Amniotic stem cell (primary cell): Measurements from ENCODE around the gene CEACAM21.

Experiments
- DNase-seq: peaks from one replicate; lab custom pipeline; 2025; lab: John Stamatoyannopoulos, UW

CEACAM21 gene

GRCh38 chr19:41575998-41576397, at the start of gene CEACAM21:
Gene CEACAM21 (plus strand): TSS chr19:41576166. CDS start chr19:41576275, 109 bp downstream.
- no peak for DNase-seq

GRCh38 chr19:41527089-41527488, 48.9 kb upstream of the CEACAM21 start:
- no peak for DNase-seq

- DNase-seq = no peak
These were observed 47.9 kb upstream of the CEACAM21 start for GRCh38 chr19:41528106-41528505.

GRCh38 chr19:41529484-41530183, 46.3 kb upstream of the CEACAM21 start:
- no peak for DNase-seq

- DNase-seq = no peak
These were observed 45.8 kb upstream of the CEACAM21 start for GRCh38 chr19:41530184-41530534.

GRCh38 chr19:41530761-41531301, 45.1 kb upstream of the CEACAM21 start:
- no peak for DNase-seq

- no peak for DNase-seq
These were observed 44.3 kb upstream of the CEACAM21 start for GRCh38 chr19:41531438-41532311.

- no peak for DNase-seq
These were observed 43.4 kb upstream of the CEACAM21 start for GRCh38 chr19:41532526-41532925.

- no peak for DNase-seq
These were observed 42.2 kb upstream of the CEACAM21 start for GRCh38 chr19:41533671-41534215.

- DNase-seq = no peak
These were observed 40.8 kb upstream of the CEACAM21 start for GRCh38 chr19:41535029-41535622.

GRCh38 chr19:41537789-41538188, 38.2 kb upstream of the CEACAM21 start:
- no peak for DNase-seq

GRCh38 chr19:41540041-41540695, 35.8 kb upstream of the CEACAM21 start:
- DNase-seq = no peak

GRCh38 chr19:41541990-41542584, 33.9 kb upstream of the CEACAM21 start:
- DNase-seq = no peak

- DNase-seq = no peak
These were observed 33.3 kb upstream of the CEACAM21 start for GRCh38 chr19:41542622-41543021.

GRCh38 chr19:41543582-41543981, 32.4 kb upstream of the CEACAM21 start:
- DNase-seq = no peak

- DNase-seq = no peak
These were observed 30.4 kb upstream of the CEACAM21 start for GRCh38 chr19:41545547-41545946.

- no peak for DNase-seq
These were observed 29.6 kb upstream of the CEACAM21 start for GRCh38 chr19:41546386-41546789.

- DNase-seq = no peak
These were observed 29.0 kb upstream of the CEACAM21 start for GRCh38 chr19:41546961-41547360.

- no peak for DNase-seq
These were observed 28.4 kb upstream of the CEACAM21 start for GRCh38 chr19:41547569-41547968.

GRCh38 chr19:41548047-41548446, 27.9 kb upstream of the CEACAM21 start:
- DNase-seq = no peak

GRCh38 chr19:41548954-41549688, 26.8 kb upstream of the CEACAM21 start:
- DNase-seq = no peak
